ENCODE measurements around the gene KRTAP16-1.

Gene KRTAP16-1

DNA sequence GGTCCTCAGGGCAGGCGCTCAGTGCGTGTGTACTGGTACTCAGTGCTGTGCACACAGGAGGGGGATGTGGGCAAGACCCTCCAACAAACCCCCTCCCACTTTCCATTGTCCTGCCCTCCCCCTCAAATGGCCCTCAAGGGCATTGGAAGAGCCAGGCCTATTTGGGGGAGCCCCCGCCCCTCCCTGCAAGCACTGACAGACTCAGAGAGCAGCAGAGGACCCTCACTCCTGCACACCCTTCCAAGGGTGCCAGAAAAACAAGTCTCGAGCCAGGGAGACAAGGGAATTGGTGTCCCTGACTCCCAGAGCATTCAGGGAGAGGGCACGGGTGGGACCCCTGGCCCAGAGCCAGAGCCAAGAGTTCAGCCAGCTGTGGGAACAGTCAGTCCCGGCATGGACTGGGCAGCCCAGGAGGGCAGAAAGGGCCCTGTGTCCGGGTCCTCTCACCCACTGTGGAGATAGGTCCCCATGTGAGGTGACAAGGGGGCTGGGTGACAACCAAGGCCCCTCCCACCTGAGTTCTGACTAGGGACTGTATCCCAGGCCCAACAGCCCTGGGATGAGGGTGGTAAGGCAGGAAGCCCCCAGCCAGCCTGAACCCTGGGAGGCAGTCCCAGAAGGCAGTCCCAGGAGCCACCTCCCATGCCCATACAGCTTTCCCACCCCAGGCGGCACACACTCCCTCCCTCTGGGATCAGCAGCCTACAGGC lies 18.5 kb upstream of the KRTAP16-1 start:
- H2AFZ ChIP-seq (ENCODE audit: low read length): no peak overlapping the region
- H4K20me1 ChIP-seq (ENCODE audit: insufficient read depth, low read length): no peaks in the 10 kb centered on the region
- H3K36me3 ChIP-seq (replicated peaks; ENCODE audit: insufficient read depth, low read length): no peaks in the 10 kb centered on the region
- TF ChIP-seq EZH2phosphoT487 (IDR thresholded peaks at IDR 0.05; ENCODE audit: low read length) (no peak), EZH2 (optimal IDR thresholded peaks at IDR 0.05; ENCODE audit: low read depth, low read length) (no peak)
- TF ChIP-seq, protein P1, sequence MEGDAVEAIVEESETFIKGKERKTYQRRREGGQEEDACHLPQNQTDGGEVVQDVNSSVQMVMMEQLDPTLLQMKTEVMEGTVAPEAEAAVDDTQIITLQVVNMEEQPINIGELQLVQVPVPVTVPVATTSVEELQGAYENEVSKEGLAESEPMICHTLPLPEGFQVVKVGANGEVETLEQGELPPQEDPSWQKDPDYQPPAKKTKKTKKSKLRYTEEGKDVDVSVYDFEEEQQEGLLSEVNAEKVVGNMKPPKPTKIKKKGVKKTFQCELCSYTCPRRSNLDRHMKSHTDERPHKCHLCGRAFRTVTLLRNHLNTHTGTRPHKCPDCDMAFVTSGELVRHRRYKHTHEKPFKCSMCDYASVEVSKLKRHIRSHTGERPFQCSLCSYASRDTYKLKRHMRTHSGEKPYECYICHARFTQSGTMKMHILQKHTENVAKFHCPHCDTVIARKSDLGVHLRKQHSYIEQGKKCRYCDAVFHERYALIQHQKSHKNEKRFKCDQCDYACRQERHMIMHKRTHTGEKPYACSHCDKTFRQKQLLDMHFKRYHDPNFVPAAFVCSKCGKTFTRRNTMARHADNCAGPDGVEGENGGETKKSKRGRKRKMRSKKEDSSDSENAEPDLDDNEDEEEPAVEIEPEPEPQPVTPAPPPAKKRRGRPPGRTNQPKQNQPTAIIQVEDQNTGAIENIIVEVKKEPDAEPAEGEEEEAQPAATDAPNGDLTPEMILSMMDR (IDR thresholded peaks at IDR 0.05; ENCODE audit: low read length): no peak
- H3K79me2 ChIP-seq (ENCODE audit: low read length): no peaks in the 10 kb centered on the region
- H3F3A ChIP-seq (ENCODE audit: insufficient read depth, low read length): no peaks in the 10 kb centered on the region
- DNase-seq: no peak
- H3K4me3 ChIP-seq (ENCODE audit: low read length): no peak overlapping the region
- H3K4me1 ChIP-seq (ENCODE audit: low read length): no peaks in the 10 kb centered on the region
- H3K9me3 ChIP-seq (replicated peaks; ENCODE audit: insufficient read depth, low read length): no peaks in the 10 kb centered on the region
- H3K27me3 ChIP-seq (replicated peaks; ENCODE audit: insufficient read depth, low read length): no peaks in the 10 kb centered on the region
- H3K9ac ChIP-seq (ENCODE audit: low read length): no peak overlapping the region
- H3K27ac ChIP-seq (ENCODE audit: low read length): no peak overlapping the region
- H3K4me2 ChIP-seq (ENCODE audit: low read depth, low read length): no peak overlapping the region
- H3K9me2 ChIP-seq (replicated peaks; ENCODE audit: insufficient read depth, low read length): no peaks in the 10 kb centered on the region

DNA sequence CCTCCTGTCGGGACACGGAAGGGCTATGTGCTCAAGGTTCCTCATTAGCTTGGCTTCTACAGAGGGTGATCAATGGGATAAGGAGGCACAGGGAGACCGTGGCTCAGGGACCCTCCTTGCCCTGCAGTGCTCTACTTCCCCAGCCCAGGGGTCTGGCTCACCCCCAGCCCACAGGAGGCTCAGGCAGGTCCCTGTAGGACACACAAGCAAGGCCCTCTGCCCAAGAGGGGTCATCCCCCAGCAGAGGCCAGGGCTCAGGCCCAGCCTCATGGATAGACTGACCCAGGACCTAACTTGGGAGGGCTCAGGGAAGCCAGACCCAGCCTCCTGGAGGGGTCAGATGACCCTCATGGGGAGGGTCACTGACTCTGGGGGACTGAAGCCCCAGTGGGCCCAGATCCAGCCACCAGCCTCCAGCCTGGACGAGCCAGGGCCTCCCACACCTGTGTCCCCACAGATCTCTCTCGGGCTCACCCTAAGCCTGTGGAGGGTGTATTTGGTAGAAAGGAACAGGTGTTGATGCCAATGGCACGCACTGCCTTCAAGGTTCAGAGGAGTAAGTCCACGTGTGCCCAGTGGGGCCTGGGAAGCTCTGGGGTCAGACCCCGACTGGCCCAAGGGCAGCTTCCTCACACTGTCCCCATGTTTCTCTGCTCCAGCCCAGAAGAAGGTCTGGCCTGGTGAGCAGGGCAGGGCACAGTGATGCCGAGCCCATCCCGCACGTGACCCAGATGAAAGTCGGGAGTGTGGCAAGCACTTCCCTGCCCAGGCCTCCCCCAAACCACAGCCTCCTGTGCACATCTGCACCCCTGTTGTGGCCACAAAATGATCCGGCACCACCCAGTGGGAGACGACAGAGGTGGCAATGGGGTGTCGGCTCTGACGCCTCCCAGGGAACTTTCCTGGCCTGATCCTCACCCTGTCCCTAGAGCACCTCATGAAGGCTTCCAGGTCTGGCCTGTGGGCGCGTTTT lies 17.4 kb upstream of the KRTAP16-1 start:
- no peak overlapping the region for H3K4me2 ChIP-seq (ENCODE audit: low read depth, low read length)
- no peaks in the 10 kb centered on the region for H3K9me2 ChIP-seq (replicated peaks; ENCODE audit: insufficient read depth, low read length)
- no peaks in the 10 kb centered on the region for H4K20me1 ChIP-seq (ENCODE audit: insufficient read depth, low read length)
- H3K9me3 ChIP-seq (replicated peaks; ENCODE audit: insufficient read depth, low read length): no peaks in the 10 kb centered on the region
- no peaks in the 10 kb centered on the region for H3K27me3 ChIP-seq (replicated peaks; ENCODE audit: insufficient read depth, low read length)
- no peak overlapping the region for H3K9ac ChIP-seq (ENCODE audit: low read length)
- no peaks in the 10 kb centered on the region for H3K79me2 ChIP-seq (ENCODE audit: low read length)
- no peak for DNase-seq
- H3K27ac ChIP-seq (ENCODE audit: low read length): no peak overlapping the region
- no peaks in the 10 kb centered on the region for H3K36me3 ChIP-seq (replicated peaks; ENCODE audit: insufficient read depth, low read length)
- H2AFZ ChIP-seq (ENCODE audit: low read length): no peak overlapping the region
- no peaks in the 10 kb centered on the region for H3K4me1 ChIP-seq (ENCODE audit: low read length)
- H3K4me3 ChIP-seq (ENCODE audit: low read length): no peak overlapping the region
- TF ChIP-seq EZH2 (optimal IDR thresholded peaks at IDR 0.05; ENCODE audit: low read depth, low read length): no peak
- TF ChIP-seq, protein P1 (IDR thresholded peaks at IDR 0.05; ENCODE audit: low read length): no peak
- TF ChIP-seq EZH2phosphoT487 (IDR thresholded peaks at IDR 0.05; ENCODE audit: low read length): no peak
- no peaks in the 10 kb centered on the region for H3F3A ChIP-seq (ENCODE audit: insufficient read depth, low read length)

DNA sequence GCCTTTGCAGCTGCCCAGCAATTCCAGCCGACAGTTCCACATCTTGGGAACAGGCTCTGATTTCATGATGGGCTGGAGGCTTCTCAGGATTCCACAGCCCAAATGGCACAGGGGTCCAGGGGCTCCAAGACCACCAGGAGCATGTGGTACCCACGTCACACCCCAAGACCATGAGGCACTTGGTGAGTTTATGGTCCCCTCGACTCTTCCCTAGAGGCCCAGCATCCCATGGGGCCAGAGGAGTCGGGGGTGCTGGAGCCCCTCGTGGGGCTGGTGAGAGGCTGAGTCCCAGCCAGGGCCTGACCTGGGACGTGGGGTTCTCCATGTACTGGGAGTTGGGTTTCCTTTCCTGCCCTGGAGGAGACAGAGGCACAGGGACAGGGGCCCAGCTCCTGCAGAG lies 16.5 kb upstream of the KRTAP16-1 start:
- no peak overlapping the region for H3K4me2 ChIP-seq (ENCODE audit: low read depth, low read length)
- no peak for TF ChIP-seq EZH2phosphoT487 (IDR thresholded peaks at IDR 0.05; ENCODE audit: low read length)
- H3K27ac ChIP-seq (ENCODE audit: low read length): no peak overlapping the region
- H3K36me3 ChIP-seq (replicated peaks; ENCODE audit: insufficient read depth, low read length): no peaks in the 10 kb centered on the region
- H3K4me1 ChIP-seq (ENCODE audit: low read length): no peaks in the 10 kb centered on the region
- H3K9ac ChIP-seq (ENCODE audit: low read length): no peak overlapping the region
- no peaks in the 10 kb centered on the region for H3K9me2 ChIP-seq (replicated peaks; ENCODE audit: insufficient read depth, low read length)
- H3K4me3 ChIP-seq (ENCODE audit: low read length): no peak overlapping the region
- no peak overlapping the region for H2AFZ ChIP-seq (ENCODE audit: low read length)
- H3F3A ChIP-seq (ENCODE audit: insufficient read depth, low read length): no peaks in the 10 kb centered on the region
- no peaks in the 10 kb centered on the region for H3K27me3 ChIP-seq (replicated peaks; ENCODE audit: insufficient read depth, low read length)
- no peaks in the 10 kb centered on the region for H4K20me1 ChIP-seq (ENCODE audit: insufficient read depth, low read length)
- no peaks in the 10 kb centered on the region for H3K79me2 ChIP-seq (ENCODE audit: low read length)
- H3K9me3 ChIP-seq (replicated peaks; ENCODE audit: insufficient read depth, low read length): no peaks in the 10 kb centered on the region
- DNase-seq: no peak
